ELF-1 (cell line): ENCODE results near the gene PGRMC2.
"Not testable (repeated sequence)": the region's sequence is repeated elsewhere in the genome, so short reads cannot be mapped to it uniquely, and the experiment has no call there.

ENCODE experiments used
- DNase-seq: peaks from one replicate; pipeline ENCODE4 v3.0.0-alpha.2; 2016; ENCODE audit warnings: low read depth, low spot score

Gene PGRMC2

GRCh38 chr4:128267745-128268144, 19.9 kb downstream of the PGRMC2 start:
- DNase-seq: no peak

- DNase-seq: not testable (repeated sequence)
Observed at GRCh38 chr4:128267171-128267570, 20.4 kb downstream of the PGRMC2 start.

- peak; percentile 24 for DNase-seq
Observed at GRCh38 chr4:128265550-128265949, 22.1 kb downstream of the PGRMC2 start.

GRCh38 chr4:128259889-128260288, 27.7 kb downstream of the PGRMC2 start:
- DNase-seq: peak; percentile 10

GRCh38 chr4:128258166-128258565, 29.4 kb downstream of the PGRMC2 start:
- not testable (repeated sequence) for DNase-seq

GRCh38 chr4:128256539-128256938, 31.1 kb downstream of the PGRMC2 start:
- DNase-seq: no peak

GRCh38 chr4:128255906-128256305, 31.7 kb downstream of the PGRMC2 start:
- no peak for DNase-seq

GRCh38 chr4:128249787-128250668, 37.6 kb downstream of the PGRMC2 start:
- no peak for DNase-seq

- DNase-seq: no peak
Observed at GRCh38 chr4:128247906-128248305, 39.7 kb downstream of the PGRMC2 start.

- DNase-seq: not testable (repeated sequence)
Observed at GRCh38 chr4:128245391-128245790, 42.2 kb downstream of the PGRMC2 start.

GRCh38 chr4:128244379-128244778, 43.2 kb downstream of the PGRMC2 start:
- DNase-seq: no peak

GRCh38 chr4:128242601-128243000, 45.0 kb downstream of the PGRMC2 start:
- DNase-seq: no peak

GRCh38 chr4:128241981-128242380, 45.6 kb downstream of the PGRMC2 start:
- DNase-seq: no peak

GRCh38 chr4:128241425-128241913, 46.1 kb downstream of the PGRMC2 start:
- peak; percentile 41 for DNase-seq

- DNase-seq: no peak
Observed at GRCh38 chr4:128241019-128241418, 46.6 kb downstream of the PGRMC2 start.

GRCh38 chr4:128234836-128235235, 52.8 kb downstream of the PGRMC2 start:
- no peak for DNase-seq

GRCh38 chr4:128232719-128233118, 54.9 kb downstream of the PGRMC2 start:
- no peak for DNase-seq

- DNase-seq: peak; percentile 5
Observed at GRCh38 chr4:128228845-128229795, 58.5 kb downstream of the PGRMC2 start.

GRCh38 chr4:128227991-128228571, 59.5 kb downstream of the PGRMC2 start:
- DNase-seq: peak; percentile 36

- no peak for DNase-seq
Observed at GRCh38 chr4:128225148-128225547, 62.5 kb downstream of the PGRMC2 start.

- no peak for DNase-seq
Observed at GRCh38 chr4:128221586-128221985, 66.0 kb downstream of the PGRMC2 start.
